H1 (cell line): ENCODE measurements around the gene FLVCR2. TPM values are rescaled to one million over a fixed set of nuclear protein-coding genes. Genes with fewer than 3 reads are reported as not detected.

Experiments
- CTBP2 ChIP-seq: IDR thresholded peaks from 2 replicates; pipeline ENCODE4 v1.7.0; 2011; ENCODE audit warnings: borderline replicate concordance, mild to moderate bottlenecking, moderate library complexity, mixed read lengths, low read length; ENCODE audit not compliant: insufficient read depth, insufficient read length
- RBBP5 ChIP-seq: IDR thresholded peaks from 2 replicates; pipeline ENCODE4 v1.7.1; 2012; ENCODE audit warnings: low read depth, mild to moderate bottlenecking, inconsistent platforms, low read length, moderate library complexity, borderline replicate concordance
- polyA plus RNA-seq, 7 experiments: library from polyadenylated mRNA; depleted of rRNA in 3 of 7; stranded (reverse) in 5 of 7; unstranded in 2 of 7; fragments of >200 nt in 5 of 7; fragments of 200-250 nt in 2 of 7; gene quantifications; 1 replicate in 5 of 7; 2 replicates in 1 of 7; 4 replicates in 1 of 7; pipeline versions ENCODE4 v1.2.1 to v1.2.3, GENCODE V29; 2011 to 2013; ENCODE audit warnings: missing spikeins in 2 of 7, mixed read lengths in 2 of 7
- total RNA-seq: library from RNA; stranded (reverse); fragmentation: NEBNext Ultra II Directional; extraction: Animal tissue kit (Norgen Biotek cat#: 25700); gene quantifications from 2 replicates; pipeline ENCODE4 v1.2.1, GENCODE V29; 2021

Gene FLVCR2
- total and polyA plus RNA-seq, 2 of the 8 experiments (the other 6 are each of a cell fraction or from before 2014, with no cell fraction given) = 7.1 to 8.2 TPM

GRCh38 chr14:75649773-75650172 lies 71.4 kb downstream of the FLVCR2 start (continued):
- no peak for TF ChIP-seq RBBP5
- no peak for TF ChIP-seq CTBP2
